Measurements from ENCODE around the gene LONRF3.
A peak's percentile ranks its signal among the peaks of the same experiment; 100 is the strongest.

LONRF3 gene

DNA sequence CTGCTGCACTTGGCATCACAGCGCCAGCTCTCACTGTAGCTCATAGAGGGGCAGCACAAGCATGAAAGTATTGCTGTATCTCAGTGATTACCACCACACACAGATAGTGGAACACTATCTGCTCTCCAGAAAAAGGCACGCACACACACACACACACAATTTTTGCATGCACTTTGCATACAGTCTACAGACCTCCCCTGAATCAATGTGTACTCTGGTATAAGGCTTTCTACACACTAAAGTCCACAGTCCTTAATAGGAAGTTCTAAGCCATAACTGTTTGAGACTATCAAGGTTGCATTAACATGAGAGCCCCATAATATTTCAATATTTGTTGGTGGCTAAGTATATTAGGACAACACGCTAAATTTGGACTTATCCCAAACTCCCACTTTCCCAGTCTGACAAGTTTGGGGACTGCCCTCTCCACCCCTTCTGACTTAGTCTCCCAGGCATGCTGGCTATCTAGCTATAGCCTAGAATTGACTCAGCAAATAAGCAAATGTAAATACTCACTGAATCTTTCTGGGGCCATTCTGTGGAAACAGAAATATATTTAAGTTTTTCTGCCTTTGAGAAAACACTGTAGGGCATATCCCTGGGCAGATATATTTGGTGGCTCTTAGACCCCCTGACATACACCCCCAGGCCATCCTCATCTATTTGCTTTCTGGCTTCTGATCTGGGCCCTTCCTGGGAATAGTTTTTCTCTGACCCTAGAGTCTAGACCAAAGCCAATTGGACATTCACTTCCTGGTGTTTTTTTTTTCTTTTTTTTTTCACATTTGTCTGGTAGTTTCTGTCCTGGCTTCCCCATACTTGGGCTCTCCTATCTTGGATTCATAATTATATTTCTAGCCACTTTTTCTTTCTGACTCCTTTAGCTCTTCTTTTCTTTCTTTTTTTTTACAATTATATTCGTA lies 62.0 kb downstream of the LONRF3 start:
- no peak for DNase-seq (ENCODE audit: low spot score)

DNA sequence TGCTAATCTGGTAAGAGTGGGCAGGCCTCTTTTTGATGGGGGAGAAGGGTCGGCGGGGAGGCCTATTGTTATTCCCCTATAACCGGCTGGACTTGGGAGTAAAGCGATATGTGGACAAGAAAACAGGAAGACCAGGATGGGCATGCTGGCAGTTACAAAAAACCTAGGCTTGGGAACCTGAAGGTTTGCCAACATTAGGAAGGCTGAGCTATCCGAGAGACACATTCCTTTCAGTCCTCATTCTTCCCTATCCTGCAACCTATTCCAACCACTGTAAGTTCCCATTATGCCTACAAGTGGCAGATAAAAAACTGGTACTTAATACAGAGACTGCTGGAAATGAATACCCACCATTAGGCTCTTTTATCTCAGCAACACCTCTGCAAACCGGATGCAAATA lies 66.0 kb downstream of the LONRF3 start:
- no peak for DNase-seq (ENCODE audit: low spot score)

DNA sequence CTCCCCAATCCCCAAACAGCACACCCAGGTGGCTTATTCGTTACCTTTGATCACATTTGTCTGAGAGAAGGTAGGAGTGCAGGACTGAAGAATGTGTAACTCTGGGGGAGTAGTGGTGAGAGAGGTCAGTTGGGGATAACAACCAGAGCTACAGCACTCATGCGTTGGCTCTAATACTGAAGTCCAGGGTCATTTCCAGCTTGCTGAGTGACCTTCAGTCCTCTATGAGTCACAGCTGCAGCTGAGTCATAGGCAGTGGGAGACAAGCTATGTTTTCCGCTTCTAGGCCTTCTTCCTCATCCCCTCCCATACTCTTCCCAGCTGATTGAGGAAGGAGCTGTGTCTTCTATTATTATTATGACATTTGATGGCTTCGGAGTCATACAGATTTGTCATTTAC lies 66.8 kb downstream of the LONRF3 start:
- DNase-seq (ENCODE audit: low spot score) = peak; percentile 63

DNA sequence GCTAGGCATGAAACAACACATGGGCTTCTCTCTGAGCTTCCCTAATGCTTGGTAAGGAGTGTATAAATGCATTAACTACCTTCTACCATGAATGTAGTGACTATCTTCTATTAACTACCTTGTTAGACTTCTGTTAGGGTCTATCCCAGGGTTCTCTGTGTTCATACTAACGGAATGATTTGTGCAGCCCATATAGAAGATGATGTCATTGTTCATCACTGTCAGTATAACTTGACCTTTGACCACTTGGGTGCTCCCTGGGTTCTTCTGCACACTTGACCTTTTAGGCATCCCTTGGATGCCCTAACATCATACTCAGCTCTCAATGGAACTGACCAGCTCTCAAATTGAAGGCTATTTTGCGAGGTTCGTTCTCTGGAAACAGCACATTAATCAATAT lies 67.6 kb downstream of the LONRF3 start:
- DNase-seq (ENCODE audit: low spot score) = no peak

DNA sequence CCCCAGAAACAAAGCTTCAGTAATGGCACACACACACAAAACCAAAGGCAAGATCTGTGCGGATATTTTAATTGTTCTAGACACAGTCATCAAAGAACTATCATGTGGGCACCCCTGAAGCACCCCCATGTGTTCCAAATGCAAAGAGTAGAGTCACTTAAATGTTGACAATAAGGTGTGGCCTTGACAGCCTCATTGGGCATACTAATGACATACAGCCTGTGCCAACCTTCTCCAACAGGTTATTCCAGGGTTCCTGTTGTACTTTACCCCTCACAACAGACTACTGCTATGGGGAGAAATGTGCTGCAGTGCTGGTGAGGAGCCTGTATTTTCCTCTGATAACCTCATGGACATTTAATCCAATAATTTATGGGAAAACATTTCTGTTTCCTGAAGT lies 68.6 kb downstream of the LONRF3 start:
- no peak for DNase-seq (ENCODE audit: low spot score)

DNA sequence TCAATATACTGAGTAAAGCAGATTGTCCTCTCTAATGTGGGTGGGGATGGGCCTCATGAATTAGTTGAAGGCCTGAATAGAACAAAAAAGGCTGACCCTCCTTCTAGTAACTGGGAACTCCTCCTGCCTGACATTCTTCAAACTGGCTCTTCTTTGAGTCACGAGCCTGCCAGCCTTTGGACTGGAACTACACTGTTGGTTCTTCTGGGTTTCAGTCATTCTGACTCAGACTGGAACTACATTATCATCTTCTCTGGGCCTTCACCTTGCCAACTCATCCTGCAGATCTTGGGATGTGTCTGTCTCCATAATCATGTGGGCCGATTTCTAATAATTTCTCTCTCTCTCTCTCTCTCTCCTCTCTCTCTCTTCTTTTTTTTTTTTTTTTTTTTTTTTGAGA lies 71.5 kb downstream of the LONRF3 start:
- DNase-seq (ENCODE audit: low spot score) = no peak

DNA sequence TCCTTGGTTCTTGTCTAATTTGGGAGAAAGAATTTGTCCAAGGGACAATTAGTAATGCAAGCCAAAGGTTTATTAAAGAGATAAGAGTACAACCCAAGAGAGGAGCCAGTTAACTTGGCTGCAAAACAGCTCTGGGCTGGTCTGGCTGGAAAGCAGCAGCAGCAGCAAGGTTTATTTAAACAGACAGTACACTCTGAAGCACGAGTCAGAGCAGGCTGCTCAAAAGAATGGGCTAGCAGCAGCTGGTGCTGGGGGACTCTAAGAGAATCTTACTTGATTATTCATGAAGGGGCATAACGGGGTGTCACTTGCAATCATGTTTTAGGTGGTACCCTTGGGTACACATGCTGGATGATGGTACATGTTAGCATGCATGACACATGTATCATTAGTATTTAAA lies 81.3 kb downstream of the LONRF3 start:
- no peak for DNase-seq (ENCODE audit: low spot score)

DNA sequence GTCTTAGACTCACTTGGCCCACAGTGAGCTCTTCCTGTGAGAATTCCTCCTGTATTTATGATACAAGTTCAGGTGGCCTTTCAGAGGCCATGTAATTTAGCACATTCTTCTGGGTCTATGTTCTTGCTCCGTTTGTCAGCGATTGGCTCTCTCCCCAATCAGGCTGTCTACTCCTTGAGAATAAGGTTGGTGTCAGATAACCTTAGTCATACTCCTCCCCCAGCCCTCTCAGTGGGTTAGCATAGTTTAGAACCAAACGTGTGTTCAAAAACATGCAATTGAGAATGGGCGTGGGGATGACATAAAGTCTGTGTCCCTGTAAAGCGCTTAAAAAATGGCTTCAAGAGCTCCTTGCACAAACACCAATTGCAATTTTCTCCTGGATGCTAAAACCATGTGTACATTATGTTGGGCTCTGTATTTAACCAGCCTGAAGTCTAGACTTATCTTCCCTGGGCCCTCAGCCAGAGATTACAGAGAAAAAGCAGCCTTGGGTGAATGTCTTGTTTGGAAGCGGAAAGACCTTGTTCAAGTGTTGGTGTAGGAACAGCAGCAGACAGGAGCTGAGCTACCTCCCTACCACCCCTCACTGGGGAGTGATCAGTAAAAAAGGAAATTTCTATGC lies 88.4 kb downstream of the LONRF3 start:
- no peak for DNase-seq (ENCODE audit: low spot score)

DNA sequence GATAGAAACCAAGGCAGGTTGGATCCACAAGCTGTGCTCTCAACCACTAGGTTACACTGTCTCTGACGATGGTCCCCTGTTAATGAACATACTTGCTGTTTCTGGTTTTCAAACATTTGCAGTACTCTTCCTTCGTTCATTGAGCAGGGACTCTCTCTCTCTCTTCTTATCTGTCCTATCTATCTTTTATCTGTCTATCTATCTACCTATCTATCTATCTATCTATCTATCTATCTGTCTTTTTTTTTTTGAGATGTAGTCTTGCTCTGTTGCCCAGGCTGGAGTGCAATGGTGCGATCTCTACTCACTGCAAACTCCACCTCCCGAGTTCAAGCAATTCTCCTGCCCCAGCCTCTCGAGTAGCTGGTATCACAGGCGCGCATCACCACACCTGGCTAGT lies 89.0 kb downstream of the LONRF3 start:
- no peak for DNase-seq (ENCODE audit: low spot score)

DNA sequence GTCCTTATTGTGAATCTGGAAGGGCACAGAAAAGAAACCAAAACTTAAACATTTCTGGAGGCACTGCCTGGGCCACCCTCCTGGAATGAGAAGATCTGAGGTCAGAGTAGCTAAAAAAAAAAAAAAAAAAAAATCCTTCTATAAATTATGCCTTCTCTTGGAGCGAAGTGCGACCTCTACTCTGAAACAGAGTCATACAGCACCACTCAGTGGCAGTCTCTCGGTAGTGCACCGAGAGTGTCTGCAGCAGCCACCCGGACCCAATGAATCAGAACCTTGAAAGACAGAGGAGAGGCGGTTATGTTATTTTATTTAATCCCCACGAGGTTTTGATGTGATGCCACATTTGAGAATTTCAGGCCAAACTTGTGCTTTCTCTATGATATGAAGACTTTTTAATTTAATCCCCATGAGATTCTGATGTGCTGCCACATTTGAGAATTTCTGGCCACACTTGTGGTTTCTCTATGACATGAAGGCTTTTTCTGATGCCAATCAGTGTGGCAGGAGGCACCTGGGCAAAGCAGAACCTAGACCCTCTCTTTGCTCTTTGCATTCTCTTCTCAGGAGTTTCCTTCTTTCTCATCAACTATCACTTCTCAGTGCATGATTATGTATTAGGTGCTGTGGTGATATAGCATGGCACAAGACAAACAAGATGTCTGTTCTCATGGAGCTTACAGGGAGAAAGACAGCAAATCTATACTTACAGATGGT lies 92.8 kb downstream of the LONRF3 start:
- peak; percentile 54 for DNase-seq (ENCODE audit: low spot score)

Measured in SW480 (cell line).